Osteoblast (primary cell): ENCODE measurements around the gene SLC17A9. TPM values are rescaled to one million over a fixed set of nuclear protein-coding genes. Genes with fewer than 3 reads are reported as not detected.

Experiments
- DNase-seq: peaks from one replicate; pipeline ENCODE4 v3.0.0; 2011; ENCODE audit warnings: low spot score, mixed read lengths; ENCODE audit not compliant: insufficient read length; ENCODE audit errors: missing footprints
- H2AFZ ChIP-seq: 2 replicates; pipeline ENCODE4 v1.6.0; 2011; ENCODE audit warnings: mild to moderate bottlenecking, low read length
- H3K27ac ChIP-seq: 2 replicates; pipeline ENCODE4 v1.5.1; 2011; ENCODE audit warnings: mild to moderate bottlenecking, low read depth, low read length, moderate library complexity
- H3K27me3 ChIP-seq: 2 replicates; pipeline ENCODE4 v1.6.0; 2012; ENCODE audit warnings: mild to moderate bottlenecking, control low read depth, inconsistent platforms, low read length, moderate library complexity; ENCODE audit not compliant: insufficient read depth
- H3K36me3 ChIP-seq: 2 replicates; pipeline ENCODE4 v1.5.1; 2011; ENCODE audit warnings: mild to moderate bottlenecking, low read length, control low read depth, moderate library complexity; ENCODE audit not compliant: insufficient read depth
- H3K4me1 ChIP-seq: 2 replicates; pipeline ENCODE4 v1.5.1; 2011; ENCODE audit warnings: mild to moderate bottlenecking, low read length, control low read depth, moderate library complexity; ENCODE audit not compliant: insufficient read depth
- H3K4me2 ChIP-seq: 2 replicates; pipeline ENCODE4 v1.6.0; 2011; ENCODE audit warnings: mild to moderate bottlenecking, low read length; ENCODE audit not compliant: insufficient read depth
- H3K4me3 ChIP-seq: fragments of 200-600 bp; sonication (generic); 3 replicates; pipeline ENCODE4 v1.5.1; 2012; ENCODE audit warnings: mild to moderate bottlenecking, low read length, inconsistent platforms; ENCODE audit not compliant: insufficient read depth
- H3K79me2 ChIP-seq: 2 replicates; pipeline ENCODE4 v1.6.0; 2012; ENCODE audit warnings: mild to moderate bottlenecking, low read length, control low read depth, inconsistent platforms; ENCODE audit not compliant: insufficient read depth
- H3K9me3 ChIP-seq: 2 replicates; pipeline ENCODE4 v1.5.1; 2011; ENCODE audit warnings: low read depth, low read length, control low read depth
- H4K20me1 ChIP-seq: 2 replicates; pipeline ENCODE4 v1.6.0; 2012; ENCODE audit warnings: mild to moderate bottlenecking, low read length, control low read depth; ENCODE audit not compliant: insufficient read depth
- CTCF ChIP-seq: IDR thresholded peaks from 2 replicates; pipeline ENCODE4 v1.5.1; 2011; ENCODE audit warnings: mild to moderate bottlenecking, low read depth, low read length, moderate library complexity; ENCODE audit errors: extremely low read depth
- total RNA-seq: library from RNA; depleted of rRNA; stranded (reverse); fragments of >200 nt; gene quantifications from 2 replicates; pipeline ENCODE4 v1.2.3, GENCODE V29; 2012

Gene SLC17A9
- total RNA-seq, 1 donor: 6.5 TPM

GRCh38 chr20:62989201-62989601, 36.7 kb downstream of the SLC17A9 start:
- Histone ChIP-seq H3K4me2 (peak overlapping the region; percentile 23), H3K27me3 (peaks cover 22% of the 10 kb centered on the region), H2AFZ (no peak overlapping the region), H3K9me3 (no peaks in the 10 kb centered on the region), H4K20me1 (no peaks in the 10 kb centered on the region), H3K79me2 (no peaks in the 10 kb centered on the region), H3K36me3 (no peaks in the 10 kb centered on the region), H3K4me1 (no peaks in the 10 kb centered on the region), H3K4me3 (no peak overlapping the region), H3K27ac (no peak overlapping the region)
- DNase-seq: no peak
- no peak for TF ChIP-seq CTCF

DNA sequence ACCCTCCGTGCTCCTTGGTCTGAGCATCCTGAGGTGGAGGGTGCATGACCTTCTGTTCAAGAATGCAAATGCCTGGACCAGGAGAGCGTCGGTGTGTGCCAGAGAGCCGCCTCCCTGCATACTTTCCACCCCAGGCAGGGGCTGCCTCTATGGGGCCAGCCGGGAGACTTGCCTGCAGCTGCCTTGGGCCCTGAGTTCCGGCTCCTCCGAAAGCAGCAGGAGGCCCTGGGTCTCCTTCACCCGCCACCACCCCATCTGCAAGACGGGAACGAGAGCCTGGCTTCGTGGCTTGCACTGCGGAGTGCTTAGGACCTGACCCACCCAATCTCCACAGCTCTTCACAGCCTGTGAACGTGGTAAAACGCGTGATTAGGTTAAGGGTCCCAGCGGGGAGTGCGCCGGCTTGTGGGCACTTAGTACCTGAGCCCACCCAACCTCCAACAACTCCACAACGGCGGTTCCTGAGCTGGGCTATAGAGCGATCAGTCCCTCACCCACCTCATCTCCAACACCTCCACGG, 37.9 kb downstream of the SLC17A9 start:
- H3K4me1 ChIP-seq: no peaks in the 10 kb centered on the region
- no peaks in the 10 kb centered on the region for H3K9me3 ChIP-seq
- H2AFZ ChIP-seq: no peak overlapping the region
- H3K4me3 ChIP-seq: no peak overlapping the region
- no peaks in the 10 kb centered on the region for H3K36me3 ChIP-seq
- no peak overlapping the region for H3K27ac ChIP-seq
- H3K27me3 ChIP-seq: peaks cover 21% of the 10 kb centered on the region
- no peak overlapping the region for H3K4me2 ChIP-seq
- TF ChIP-seq CTCF: no peak
- no peak for DNase-seq
- no peaks in the 10 kb centered on the region for H3K79me2 ChIP-seq
- H4K20me1 ChIP-seq: no peaks in the 10 kb centered on the region

GRCh38 chr20:62991196-62991807, 38.8 kb downstream of the SLC17A9 start:
- Histone ChIP-seq H4K20me1 (no peaks in the 10 kb centered on the region), H3K4me3 (no peak overlapping the region), H3K36me3 (no peaks in the 10 kb centered on the region), H3K27ac (no peak overlapping the region), H3K9me3 (no peaks in the 10 kb centered on the region), H2AFZ (no peak overlapping the region), H3K4me2 (no peak overlapping the region), H3K27me3 (peaks cover 21% of the 10 kb centered on the region), H3K79me2 (no peaks in the 10 kb centered on the region), H3K4me1 (no peaks in the 10 kb centered on the region)
- DNase-seq: no peak
- TF ChIP-seq CTCF: no peak

DNA sequence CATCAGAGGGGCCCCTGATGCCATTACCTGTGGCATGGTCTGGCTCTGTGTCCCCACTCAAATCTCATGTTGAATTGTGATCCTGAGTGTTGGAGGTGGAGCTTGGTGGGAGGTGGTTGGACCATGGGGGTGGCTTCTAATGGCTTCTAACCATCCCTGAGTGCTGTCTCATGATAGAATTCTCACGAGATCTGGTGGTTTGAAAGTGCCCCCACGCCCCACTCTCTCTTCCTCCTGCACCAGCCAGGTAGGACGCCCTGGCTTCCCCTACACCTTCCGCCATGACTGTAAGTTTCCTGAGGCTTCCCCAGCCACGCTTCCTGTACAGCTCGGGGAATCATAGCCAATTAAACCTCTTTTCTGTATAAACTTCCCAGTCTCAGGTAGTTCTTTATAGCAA, 39.4 kb downstream of the SLC17A9 start:
- DNase-seq: no peak
- H3K27me3 ChIP-seq: peaks cover 19% of the 10 kb centered on the region

More for the DNA sequence above, 39.4 kb downstream of the SLC17A9 start:
- Histone ChIP-seq H3K27ac (no peak overlapping the region), H3K4me2 (no peak overlapping the region), H4K20me1 (no peaks in the 10 kb centered on the region), H3K4me1 (no peaks in the 10 kb centered on the region), H3K36me3 (no peaks in the 10 kb centered on the region), H3K4me3 (no peak overlapping the region), H2AFZ (no peak overlapping the region), H3K79me2 (no peaks in the 10 kb centered on the region), H3K9me3 (no peaks in the 10 kb centered on the region)
- no peak for TF ChIP-seq CTCF
